GM12892 (cell line): Measurements from ENCODE around the gene ASB2.

Experiments
- DNase-seq: peaks from one replicate; pipeline ENCODE4 v3.0.0; 2011; ENCODE audit not compliant: insufficient read length
- FAIRE-seq: peaks from 2 replicates; lab custom pipeline; 2011; peaks lifted over from hg19 to GRCh38; lab: Jason Lieb, UNC
- POLR2A ChIP-seq: IDR thresholded peaks from 2 replicates; pipeline ENCODE4 v1.6.1; 2011; ENCODE audit warnings: low read depth, low read length, control low read depth
- POLR2AphosphoS5 ChIP-seq: IDR thresholded peaks from 2 replicates; pipeline ENCODE4 v1.6.1; 2011; ENCODE audit warnings: low read depth, low read length, control low read depth
- TAF1 ChIP-seq: IDR thresholded peaks from 2 replicates; pipeline ENCODE4 v1.6.1; 2011; ENCODE audit warnings: low read depth, mild to moderate bottlenecking, control low read depth, low read length, borderline replicate concordance

ASB2 gene

DNA sequence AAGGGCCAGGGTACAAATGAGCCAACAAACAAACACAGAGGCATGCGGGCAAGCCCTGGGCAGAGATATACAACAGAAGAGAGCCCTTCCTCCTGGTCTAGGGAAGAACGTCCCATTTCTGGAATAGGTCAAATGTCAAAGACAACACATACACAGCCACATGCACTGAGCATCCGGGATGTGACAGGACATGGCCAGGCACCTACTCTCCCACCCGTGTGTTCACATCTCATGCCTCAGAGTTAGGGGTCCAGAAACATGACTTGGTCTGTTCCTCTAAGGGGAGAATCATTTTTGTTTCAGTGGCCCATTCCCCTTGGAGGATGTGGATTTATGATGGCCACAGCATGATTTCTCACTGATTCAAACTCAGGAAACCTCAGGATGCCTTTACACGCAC lies 801 bp upstream of the ASB2 start:
- DNase-seq (no peak), FAIRE-seq (no peak)
- TF ChIP-seq TAF1 (no peak), POLR2AphosphoS5 (peak; percentile 21; the same call in 1 of the 2 replicates), POLR2A (no peak)

DNA sequence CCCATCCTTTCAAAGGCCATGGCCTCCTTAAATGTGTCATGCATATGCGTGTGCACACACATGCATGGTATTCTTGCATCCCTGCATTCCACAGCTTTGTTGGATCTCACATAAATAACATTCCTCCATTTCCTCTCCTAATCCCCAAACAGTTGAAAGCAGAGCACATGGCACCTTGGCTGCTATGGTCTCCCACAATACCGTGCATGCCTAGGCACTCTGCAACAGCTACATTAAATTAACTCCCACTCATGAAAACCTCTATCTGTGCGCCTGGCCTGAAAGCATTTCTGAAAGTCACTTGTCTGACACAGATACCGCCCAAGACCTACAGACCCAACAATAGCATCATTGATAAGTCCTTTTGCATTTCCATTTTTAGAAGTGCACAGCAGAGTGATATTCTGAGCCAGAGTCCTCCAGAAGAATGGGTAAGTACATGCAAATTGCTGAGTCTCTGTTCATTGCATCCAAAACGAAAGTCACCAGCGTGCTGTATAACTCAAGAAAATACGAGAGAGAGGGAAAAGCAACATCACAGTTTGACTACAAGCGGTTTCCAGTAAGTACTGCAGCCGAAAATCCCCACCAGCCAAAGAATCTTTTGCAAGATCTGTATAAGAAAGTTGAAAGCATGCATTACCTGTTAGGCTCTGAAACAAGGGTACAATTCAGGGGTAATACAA lies 436 bp downstream of the ASB2 start:
- no peak for DNase-seq
- no peak for TF ChIP-seq POLR2AphosphoS5
- TF ChIP-seq TAF1, result no peak
- no peak for TF ChIP-seq POLR2A
- FAIRE-seq, result peak; percentile 98

GRCh38 chr14:93974833-93975232 lies 1.5 kb downstream of the ASB2 start:
- no peak for FAIRE-seq
- TF ChIP-seq POLR2AphosphoS5 (0 out of 2 replicates have a peak, but pooled peaks have one; percentile 12), TAF1 (no peak), POLR2A (no peak)
- DNase-seq, result no peak

GRCh38 chr14:93974299-93974698 lies 2.1 kb downstream of the ASB2 start:
- TF ChIP-seq TAF1 (no peak), POLR2AphosphoS5 (no peak), POLR2A (no peak)
- DNase-seq (no peak), FAIRE-seq (no peak)

GRCh38 chr14:93973607-93974006 lies 2.8 kb downstream of the ASB2 start:
- TF ChIP-seq POLR2AphosphoS5, result no peak
- no peak for TF ChIP-seq TAF1
- no peak for TF ChIP-seq POLR2A
- FAIRE-seq (no peak), DNase-seq (no peak)

DNA sequence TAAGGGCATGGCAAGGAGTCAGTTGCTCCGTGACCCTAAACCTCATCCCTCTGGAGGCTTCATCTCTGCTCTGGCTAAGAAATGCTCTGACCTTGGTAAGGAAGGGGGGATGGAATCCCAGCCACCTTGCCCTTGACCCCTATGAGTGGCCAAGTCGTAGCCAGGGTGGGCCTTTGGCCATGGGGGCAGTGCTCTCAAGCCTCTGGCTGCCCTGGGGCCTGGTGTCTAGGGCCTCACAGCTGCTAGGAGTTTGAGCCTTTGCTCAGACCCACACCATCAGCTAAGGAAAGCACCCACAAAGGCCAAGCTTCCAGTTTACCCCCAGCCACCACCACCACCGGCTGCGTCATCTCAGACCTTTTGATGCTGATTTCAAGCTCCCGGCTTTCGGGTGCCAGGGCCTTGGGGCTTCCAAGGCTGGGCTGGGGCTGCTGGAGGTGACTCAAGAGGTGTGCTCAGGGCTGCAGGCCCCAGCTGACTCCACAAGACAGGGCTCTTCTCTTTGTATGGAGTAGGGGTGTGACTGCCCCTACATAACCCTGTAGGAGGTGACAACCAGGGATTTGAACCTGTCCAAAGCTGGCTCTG lies 3.7 kb downstream of the ASB2 start:
- TF ChIP-seq POLR2A, result no peak
- no peak for TF ChIP-seq POLR2AphosphoS5
- TF ChIP-seq TAF1, result no peak
- FAIRE-seq, result no peak

GRCh38 chr14:93971635-93972027 lies 4.7 kb downstream of the ASB2 start:
- DNase-seq, result no peak
- FAIRE-seq, result no peak
- TF ChIP-seq TAF1 (no peak), POLR2AphosphoS5 (no peak), POLR2A (no peak)

More for the DNA sequence above, 3.7 kb downstream of the ASB2 start:
- DNase-seq, result no peak

GRCh38 chr14:93970965-93971634 lies 5.3 kb downstream of the ASB2 start:
- TF ChIP-seq TAF1, result no peak
- TF ChIP-seq POLR2AphosphoS5, result peak; percentile 57; the same call in 1 of the 2 replicates
- peak; percentile 52; the same call in 1 of the 2 replicates for TF ChIP-seq POLR2A
- DNase-seq, result peak; percentile 69
- FAIRE-seq, result peak; percentile 88

- peak; percentile 91 for FAIRE-seq
- DNase-seq, result no peak
- TF ChIP-seq POLR2AphosphoS5 (0 out of 2 replicates have a peak, but pooled peaks have one; percentile 3), POLR2A (no peak)
Observed at GRCh38 chr14:93970585-93970964, 5.8 kb downstream of the ASB2 start.

- no peak for DNase-seq
- TF ChIP-seq POLR2A, result no peak
- TF ChIP-seq TAF1, result no peak
- no peak for TF ChIP-seq POLR2AphosphoS5
- FAIRE-seq, result no peak
Observed at GRCh38 chr14:93969082-93969828, 7.1 kb downstream of the ASB2 start.
